ENCODE data around the gene NUP62.

DNA sequence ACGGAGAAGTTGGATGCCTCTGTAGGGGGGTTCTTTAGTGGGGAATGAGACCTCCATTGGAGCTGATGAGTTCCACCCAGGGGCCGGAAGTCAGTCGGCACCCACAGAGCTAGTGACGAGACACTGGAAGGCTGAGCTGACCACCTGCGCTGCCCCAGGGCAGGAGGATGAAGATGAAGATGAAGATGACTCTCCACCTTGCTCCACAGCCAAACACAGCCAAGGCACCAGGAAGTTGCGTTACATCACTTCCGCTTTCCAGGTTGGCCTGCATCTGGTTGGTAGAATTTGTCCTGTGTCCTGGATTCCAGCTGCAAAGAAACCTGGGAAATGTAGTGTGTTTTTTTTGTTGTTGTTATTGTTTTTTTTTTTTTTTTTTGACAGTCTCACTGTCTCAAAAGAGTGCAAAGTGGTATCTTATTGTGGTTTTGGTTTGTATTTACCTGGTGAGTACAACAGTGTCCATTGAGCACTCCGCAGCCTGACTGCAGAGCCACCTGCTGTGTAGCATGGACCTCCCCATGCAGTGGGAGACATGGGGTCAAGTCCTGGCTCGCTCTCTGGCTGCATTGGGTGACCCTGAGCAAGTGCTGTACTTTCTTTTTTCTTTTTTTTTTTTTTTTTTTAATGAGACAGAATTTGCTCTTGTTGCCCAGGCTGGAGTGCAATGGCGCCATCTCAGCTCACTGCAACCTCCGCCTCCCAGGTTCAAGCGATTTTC lies 49.9 kb downstream of the NUP62 start:
- TF ChIP-seq SUZ12 (IDR thresholded peaks at IDR 0.05; ENCODE audit: extremely low read depth, insufficient read depth, insufficient read length) (no peak), ZNF274 (IDR thresholded peaks at IDR 0.05; ENCODE audit: low read depth, low read length) (no peak), YY1 (IDR thresholded peaks at IDR 0.05; ENCODE audit: insufficient read depth, insufficient read length) (no peak)
